ENCODE measurements around the gene SLC6A19.

Gene SLC6A19

DNA sequence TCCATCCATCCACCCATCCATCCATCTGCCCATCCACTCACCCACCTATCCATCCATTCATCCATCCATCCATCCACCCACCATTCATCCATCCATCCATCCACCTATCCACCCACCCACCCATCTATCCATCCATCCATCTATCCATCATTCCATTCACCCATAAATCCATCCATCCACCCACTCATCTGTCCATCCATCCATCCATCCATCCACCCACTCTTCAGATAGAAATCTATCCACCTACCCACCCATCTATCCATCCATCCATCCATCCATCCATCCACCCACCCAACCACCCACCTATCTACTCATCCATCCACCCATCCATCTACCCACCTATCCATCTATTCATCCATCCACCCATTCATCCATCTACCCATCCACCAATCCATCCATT, 35.0 kb upstream of the SLC6A19 start:
- DNase-seq (ENCODE audit: low read depth in 2 of 2), result no peak

DNA sequence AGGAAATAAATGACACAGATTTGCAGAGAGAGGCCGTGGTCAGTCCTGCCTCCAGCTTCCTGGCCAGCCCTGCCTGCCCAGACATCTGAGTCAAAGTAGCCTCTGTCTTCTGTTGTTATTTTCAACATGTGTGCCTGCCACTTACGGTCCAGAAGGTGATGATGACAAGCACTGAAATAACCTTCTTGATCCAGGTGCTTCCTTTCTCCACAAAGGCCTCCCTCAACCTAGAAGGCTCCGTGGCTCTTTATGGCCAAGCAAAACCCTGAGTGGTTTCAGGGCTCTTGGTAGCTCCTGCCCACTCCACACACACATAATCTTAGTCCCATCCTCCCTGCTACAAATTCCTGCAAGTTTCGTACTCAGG, 34.1 kb upstream of the SLC6A19 start:
- no peak for DNase-seq (ENCODE audit: low read depth in 2 of 2)

DNA sequence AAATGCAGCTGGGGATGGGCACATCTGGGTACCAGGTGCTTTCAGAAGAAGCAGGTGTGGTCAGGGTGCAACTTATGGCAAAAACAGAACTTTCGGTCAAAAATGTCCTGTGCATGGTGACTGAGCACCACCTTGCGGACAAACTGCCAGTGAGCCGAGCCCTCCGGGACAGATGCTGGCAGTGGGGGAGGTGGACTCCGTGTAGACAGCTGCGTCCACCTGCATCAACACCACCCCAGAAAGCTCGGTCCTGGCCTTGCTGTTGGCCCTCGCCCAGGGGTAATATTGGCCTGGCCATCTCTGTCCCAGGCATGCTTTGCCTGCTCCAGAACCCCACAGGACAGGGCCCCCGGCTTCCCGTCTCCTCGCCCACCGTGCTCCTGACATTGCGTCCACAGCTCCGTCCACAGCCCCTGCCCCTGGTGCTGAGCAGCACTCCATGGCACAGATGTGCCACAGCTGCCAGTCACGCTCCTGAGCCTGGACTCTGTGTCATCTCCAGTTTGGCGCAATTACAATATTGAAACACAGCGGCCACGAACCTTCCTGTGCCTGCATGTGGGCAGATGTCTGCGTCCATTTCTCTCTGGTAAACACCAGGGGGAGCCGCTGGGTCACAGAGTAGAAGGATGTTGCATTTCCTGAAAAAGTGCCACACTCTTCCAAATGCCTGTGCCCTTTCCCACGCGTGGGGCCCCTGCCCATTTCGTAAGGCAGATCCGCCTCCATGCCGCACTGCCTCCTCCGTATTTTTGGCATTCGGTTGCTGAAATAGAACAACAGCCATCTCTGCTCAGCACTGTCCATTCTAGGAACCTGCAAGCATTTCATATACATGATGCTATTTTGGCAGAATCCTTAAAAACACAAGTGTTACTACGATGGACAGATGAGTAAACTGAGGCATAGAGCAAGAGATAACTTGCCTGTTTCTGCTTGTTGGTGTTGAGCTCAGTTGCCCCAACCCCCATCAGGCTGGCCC, 33.4 kb upstream of the SLC6A19 start:
- DNase-seq (ENCODE audit: low read depth in 2 of 2), result peak in 1 of 2 donors; percentile 41

DNA sequence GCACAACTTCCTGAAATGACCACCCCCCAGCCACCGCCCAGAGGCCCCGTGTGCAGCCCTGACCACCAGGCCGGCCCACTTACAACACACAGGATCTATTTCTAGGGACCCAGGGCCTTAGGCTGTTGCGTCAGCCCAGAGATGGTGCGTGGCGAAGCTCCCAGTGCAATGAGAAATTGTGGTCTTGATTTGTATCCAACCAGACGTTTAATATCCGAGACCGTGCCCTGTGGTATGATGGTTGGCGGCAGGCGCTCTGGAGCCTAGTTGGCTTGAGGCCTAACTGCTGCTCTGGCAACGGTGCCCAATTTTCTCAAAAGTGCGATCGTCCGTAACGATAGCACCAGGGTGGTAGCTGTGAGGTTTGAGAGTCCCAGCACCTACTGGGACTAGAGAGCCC, 32.6 kb upstream of the SLC6A19 start:
- DNase-seq (ENCODE audit: low read depth in 2 of 2), result no peak

DNA sequence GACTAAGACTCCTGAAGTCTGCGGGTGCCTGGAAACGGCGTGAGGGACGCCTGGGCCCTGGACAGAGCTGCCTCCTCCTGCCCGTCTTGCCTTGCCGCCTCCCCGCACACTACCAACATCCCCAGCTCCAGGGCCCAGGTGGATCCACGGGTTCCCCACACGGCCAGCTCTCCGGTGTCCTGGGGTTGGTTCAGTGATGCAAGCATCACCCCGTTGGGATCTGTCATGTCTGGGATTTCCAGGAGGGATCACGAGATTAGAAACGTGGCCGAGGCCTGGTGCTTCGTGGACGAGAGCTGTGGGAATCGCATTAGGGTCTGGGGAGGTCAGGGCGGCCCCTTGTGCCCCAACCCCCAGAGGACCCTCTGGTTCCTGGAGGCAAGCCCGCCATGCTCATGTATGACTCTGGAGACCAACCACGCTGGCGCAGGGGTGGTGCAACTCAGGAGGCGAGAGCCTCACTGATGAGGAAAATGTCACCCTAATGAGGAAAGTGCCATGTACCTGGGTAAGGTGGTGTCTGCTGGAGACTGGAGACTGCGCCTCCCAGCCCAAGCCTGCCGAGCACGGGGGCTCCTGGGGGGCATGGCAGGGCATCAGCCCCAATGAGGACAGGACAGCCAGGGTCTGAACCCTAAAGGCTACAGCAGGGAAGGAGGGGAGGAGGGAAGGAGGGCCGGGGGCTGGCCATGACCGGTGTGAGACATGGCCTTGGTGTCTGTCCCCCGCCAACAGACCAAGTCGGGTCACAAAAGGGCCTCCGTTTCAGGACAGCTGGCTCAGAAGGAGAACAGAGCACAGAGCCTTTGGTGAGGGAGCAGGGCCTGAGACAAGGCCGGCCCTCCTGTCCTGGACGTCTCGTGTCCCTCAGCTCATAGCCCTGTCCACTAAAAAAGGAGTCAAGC, 31.9 kb upstream of the SLC6A19 start:
- DNase-seq (ENCODE audit: low read depth in 2 of 2), result no peak

DNA sequence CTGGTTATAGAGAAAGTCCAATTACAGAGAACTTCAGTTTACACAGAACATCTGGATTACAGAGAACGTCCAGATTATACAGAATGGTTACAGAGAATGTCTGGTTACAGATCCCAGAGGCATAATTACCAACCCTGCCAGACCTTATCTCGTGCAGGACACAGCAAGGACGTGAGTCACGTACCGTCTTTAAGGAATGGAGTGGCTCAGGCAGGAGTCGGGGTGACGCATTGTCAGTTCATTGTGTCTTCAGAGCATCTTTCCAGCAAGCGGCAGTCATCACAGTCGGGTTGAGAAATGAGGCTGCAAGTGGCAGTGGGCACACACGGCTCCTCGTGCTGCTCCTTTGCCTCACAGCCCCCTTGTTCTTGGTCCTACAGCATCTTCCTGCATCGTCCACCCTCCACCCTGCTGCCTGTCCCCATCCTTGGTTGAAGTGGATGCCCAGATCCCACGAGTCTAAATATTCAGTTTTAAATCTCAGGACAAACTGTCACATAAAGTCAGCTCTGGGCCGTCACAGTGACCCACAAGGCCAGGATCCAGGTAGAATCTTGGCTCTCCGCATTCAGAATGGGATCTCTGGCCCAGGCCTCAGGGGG, 30.0 kb upstream of the SLC6A19 start:
- DNase-seq (ENCODE audit: low read depth in 2 of 2), result no peak

DNA sequence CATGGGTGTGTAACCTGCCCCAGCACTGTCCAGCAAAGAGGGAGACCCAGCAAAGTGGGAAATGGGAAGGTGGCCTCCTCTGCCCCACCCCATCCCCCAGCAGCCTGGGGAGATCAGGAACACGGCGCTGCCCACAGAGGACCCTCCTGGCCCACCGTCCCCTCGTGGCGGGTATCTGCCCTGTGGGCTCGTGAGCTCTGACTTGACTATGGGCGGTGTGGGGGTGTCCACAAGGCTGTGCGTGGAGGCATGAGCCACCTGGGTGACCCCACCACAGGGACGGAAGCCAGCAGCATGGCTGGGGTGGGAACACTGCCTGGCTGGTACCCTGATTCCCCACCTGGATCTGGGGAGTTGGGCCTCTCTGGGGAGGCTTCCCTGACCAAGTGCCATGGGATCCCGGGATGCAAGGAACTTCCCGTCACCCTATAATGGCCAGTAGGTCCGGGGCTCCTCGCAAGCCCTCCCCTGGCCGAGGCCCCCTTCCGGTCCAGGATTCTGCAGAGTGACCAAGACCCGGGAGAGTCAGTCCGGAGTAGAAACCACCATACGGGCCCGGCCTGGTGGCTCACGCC, 29.3 kb upstream of the SLC6A19 start:
- no peak for DNase-seq (ENCODE audit: low read depth in 2 of 2)

DNA sequence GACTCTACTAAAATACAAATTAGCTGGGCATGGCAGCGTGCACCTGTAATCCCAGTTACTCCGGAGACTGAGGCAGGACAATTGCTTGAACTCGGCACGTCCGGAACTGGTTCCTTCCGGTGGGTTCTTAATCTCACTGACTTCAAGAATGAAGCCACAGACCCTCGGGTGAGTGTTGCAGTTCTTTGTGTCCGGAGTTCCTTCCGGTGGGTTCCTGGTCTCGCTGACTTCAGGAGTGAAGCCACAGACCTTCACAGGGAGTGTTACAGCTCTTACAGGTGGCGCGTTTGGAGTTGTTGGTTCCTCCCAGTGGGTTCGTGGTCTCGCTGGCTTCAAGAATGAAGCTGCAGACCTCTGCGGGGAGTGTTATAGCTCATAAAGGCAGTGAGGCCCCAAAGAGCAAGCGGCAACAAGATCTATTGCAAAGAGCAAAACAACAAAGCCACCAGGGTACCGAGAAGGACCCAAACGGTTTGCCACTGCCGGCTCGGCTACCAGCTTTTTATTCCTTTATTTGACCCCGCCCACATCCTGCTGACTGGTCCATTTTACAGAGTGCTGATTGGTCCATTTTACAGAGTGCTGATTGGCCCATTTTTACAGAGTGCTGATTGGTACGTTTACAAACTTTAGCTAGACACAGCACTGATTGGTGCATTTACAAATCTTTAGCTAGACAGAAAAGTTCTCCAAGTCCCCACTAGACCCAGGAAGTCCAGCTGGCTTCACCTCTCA, 28.6 kb upstream of the SLC6A19 start:
- no peak for DNase-seq (ENCODE audit: low read depth in 2 of 2)

DNA sequence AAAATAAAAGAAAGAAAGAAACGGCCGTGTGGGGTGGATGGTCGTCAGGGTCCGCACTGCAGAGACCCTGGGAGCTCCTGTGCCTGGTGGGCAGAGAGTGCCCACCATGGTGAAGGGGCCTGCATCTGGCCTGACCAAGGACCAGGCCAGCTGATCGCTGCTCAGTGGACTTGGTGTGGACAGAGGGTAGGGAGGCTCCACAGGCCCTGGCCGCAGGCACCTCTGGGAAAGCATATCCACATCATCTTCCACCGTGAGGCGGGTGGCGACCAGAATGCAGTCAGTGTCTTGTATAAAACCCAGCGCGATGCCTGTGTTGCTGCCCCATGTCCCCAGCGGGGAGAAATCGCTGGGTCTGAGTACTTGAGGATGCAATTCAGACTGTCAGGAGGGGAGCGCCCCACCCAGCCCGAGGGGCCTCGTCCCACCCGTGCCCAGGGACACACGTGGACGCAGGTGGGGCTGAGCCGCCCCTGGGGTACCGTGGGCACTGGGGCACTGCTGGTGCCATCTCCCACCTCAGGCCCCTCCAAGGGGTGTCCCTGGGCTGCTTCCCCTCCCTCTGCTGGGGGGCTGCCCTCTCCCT, 27.8 kb upstream of the SLC6A19 start:
- no peak for DNase-seq (ENCODE audit: low read depth in 2 of 2)

DNA sequence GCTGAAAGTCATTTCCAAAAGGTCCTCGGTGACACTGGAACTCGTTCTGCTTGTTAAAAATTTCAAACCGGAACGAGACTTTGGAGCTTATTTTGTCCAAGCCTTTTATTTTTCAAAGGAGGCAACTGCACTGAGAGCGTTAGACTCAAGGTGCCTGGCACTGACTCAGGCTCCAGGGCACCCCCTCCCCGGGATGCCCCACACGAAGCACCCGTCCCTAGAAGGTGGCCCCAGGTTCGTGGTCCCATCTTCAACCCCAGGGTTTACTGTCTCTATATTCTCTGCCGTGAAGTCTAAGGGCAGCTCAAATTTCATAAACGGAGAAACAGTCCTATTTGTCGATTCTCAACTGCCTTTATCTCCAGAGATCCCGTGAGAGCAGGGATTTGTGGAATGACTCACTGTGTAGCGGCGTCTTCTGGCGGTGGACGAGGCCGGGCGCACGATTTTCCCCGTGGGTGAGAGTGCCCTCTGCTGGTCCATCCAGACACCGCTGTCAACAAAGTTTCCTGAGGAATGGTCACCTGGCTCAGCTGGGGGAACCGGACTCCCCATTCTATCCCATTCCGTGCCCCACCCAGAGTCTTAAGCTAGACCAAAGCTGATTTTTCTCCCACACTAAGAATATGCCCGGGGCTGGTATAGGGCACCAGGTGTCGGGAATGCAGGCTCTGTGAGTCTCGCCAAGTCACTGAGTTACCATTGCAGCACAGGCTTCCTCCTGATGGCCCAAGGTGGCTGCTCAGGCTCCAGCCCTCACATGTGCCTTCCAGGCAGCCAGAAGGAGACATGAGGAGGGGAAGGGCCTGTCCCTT, 27.1 kb upstream of the SLC6A19 start:
- no peak for DNase-seq (ENCODE audit: low read depth in 2 of 2)

DNA sequence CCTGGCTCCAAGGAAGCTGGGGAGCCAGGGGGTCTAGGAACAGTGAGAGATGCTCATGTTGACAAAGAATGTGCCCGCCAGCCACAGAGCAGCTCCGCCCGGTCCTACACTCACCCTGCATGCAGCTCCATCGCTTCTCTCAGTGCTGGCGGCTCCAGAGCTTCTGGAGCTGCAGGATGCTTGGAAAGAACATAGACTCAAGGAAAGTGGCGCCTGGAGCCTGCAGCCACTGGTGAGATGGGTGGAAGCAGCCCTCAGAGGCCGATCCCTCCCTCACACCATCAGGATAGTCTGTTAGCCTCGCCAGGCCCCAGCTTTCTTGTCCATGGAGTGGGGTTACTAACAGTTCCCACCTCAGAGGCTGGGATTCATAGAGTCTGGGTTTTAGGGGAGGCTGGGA, 26.4 kb upstream of the SLC6A19 start:
- DNase-seq (ENCODE audit: low read depth in 2 of 2), result no peak

DNA sequence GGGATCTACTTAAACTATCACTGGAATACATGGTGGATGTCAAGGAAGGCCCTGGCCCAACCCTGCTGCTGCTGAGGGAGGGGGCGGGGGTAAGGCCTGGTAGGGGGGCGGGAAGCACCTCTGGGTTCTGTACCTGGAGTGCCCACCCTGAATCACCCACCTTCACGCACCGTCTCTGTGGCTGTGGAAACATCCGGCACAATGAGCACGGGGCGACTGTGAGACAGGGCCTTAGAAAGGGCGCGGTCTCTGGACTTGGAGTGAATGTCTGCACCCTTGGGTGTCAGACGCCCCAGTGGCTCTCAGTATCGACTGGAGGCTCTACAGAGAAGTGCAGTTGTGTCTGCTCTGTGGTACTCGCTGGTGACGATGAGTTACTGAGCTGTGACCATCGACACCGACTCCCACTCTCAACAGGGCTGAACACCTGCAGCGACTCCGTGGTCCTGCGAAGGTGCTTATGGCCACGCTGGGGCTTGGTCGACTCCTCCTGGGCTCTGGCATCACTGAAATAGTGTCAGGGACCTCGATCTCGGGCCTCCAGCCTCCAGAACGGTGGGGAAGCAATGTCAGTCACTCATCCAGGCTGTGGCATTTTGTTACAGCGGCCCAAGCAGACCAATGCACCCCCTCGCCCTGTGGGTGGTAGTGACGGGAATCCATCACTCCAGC, 25.5 kb upstream of the SLC6A19 start:
- DNase-seq (ENCODE audit: low read depth in 2 of 2), result no peak

DNA sequence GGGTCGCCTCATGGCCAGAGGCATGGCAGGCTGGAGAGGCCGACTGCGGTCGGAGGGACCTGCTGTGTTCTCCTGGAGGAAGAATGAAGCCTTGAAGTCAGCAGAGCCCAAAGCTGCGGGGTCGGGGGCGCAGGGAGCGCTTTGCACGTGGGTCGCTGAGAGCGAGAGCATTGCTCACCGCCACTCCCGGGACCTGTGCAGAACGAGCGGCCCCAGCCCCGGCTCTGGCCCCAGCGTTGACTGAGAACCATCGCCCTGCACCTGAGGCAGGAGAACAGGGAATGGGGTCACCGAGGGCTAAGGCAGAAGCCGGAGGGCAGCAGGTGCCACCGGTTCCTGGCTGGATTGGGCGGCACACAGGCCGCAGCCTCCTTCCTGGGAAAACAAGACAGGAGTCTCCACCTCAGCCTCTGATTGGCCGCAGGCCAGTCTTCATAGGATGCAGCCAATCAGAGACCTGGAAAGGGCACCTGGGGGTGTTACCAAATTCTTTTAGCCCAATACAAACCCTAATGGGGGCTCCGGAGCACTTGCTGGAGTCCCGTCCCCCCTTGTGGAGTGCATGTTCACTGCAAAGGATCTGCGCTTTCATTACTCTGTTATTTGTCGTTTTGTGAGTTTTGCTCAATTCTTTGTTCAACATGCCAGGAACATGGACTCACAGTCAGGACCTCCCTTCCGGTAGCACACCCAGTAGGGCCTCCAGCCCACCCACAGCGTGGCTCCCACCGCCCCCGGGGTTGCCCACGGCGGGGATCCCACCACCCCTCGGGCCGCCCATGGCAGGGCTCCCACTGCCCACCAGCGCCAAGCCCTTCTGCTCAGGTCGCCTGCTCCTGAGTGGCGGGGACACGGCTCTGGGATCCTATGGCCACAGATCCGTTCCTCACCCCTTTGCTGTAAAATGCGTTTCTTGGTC, 24.7 kb upstream of the SLC6A19 start:
- no peak for DNase-seq (ENCODE audit: low read depth in 2 of 2)

DNA sequence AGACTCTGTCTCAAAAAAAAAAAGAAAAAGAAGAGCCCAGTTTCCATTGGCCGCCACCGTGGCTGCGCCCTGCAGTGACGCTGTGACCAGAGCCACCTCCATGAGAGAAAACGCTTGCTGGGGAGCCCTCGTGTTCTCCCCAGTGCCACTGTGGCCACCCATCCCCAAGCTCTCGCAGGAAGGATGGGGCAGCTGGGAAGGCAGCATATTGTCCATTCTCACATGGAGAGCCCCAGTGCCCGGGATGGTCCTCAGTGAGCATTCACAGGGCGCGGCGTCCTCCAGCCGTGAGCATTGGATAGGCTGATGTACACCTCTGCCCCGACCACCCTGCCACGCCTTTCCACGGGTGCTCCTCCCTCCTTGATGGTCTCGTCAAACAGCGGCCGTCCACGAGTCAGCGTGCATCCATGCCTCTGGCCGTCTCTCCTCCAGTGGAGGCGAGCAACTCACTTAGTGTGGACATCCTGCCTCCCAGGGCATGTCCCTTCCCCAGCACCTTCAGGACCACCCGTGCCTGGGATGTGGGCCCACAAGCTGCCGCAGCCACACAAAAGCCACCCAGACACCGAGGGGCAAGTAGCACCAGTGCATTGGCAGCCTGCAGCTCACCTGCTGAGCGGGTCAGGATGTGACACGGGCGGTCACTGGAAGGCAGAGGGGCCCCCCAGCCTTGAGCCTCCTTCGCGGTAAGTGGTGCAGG, 23.4 kb upstream of the SLC6A19 start:
- DNase-seq (ENCODE audit: low read depth in 2 of 2), result no peak

DNA sequence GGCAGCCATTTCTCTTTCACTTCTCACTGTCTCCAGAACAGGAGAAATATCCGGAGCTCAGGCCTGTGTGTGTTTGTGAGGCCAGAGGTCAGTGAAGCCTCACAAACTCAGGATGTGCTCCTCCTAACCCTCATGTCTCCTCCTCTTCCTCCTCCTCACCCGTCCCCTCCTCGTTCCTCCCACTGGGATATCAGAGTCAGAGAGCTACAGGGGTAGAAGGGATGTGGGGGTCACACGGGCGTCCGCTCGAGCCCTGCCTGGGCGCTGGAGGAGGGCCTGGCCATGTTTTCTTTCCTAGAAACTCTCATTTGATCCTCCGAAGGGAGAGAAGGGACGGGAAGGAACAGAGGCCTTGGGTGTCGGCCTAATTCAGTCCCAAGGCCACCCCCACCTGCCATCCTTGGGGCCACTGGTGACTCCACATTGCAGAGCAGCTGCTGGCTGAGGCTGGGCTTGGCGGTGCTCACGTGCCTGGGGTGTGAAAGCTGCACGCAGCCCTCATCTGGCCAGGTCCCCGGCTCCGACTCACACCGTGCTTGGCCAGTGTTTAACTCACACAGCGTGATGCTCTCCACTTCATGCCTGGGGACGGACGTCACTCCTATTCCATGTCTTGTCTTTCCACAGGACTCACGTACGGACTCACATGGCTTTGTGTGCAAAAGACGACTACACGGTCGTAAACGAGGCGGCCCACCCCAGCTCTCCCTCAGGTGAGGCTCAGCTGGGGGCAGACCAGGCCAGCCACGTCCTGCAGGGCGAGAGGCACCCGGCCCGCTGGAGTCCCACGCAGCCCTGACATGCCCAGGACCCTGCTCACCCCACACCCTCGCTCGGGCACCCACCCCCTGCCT, 22.6 kb upstream of the SLC6A19 start:
- DNase-seq (ENCODE audit: low read depth in 2 of 2), result no peak

DNA sequence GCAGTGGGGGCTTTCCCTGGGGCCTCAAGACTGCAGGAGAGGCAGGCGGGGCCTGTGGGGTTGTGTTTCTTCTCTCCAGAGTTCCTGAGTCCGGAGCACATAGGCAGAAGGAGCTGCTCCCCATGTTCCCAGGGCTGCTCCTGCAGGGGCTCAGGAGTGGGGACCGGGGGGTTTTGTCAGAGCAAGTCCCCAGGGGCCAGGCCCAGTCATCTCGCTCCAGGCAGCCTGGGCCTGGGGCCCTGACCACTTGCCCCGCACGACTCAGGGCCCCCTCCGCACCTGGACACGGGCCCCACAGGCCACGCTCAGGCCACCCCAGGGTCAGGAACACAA, 22.0 kb upstream of the SLC6A19 start:
- DNase-seq (ENCODE audit: low read depth in 2 of 2), result no peak

DNA sequence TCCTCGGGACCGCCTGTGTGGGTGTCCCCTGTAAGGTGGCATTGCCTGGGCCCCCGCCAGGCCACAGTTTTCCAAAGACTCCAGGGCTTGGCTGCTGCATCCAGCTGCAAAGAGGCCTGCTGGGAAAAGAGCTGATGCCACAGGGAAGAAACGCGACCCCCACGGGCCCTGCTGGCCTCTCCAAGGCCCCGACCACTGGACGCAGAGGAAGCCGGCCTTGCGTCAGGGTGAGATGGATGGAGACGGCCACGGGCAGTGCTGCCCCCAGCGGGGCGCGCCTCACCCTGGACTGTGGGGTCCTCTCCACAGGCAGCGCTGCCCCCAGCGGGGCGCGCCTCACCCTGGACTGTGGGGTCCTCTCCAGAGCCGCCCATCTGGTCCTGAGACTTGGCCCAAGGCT, 21.3 kb upstream of the SLC6A19 start:
- no peak for DNase-seq (ENCODE audit: low read depth in 2 of 2)
